GM19193 (cell line): ENCODE measurements around the gene SLC25A12.

Experiments
- POLR2A ChIP-seq: IDR thresholded peaks from 4 replicates; pipeline ENCODE4 v1.6.1; 2011; ENCODE audit not compliant: insufficient read depth, insufficient read length; ENCODE audit errors: extremely low read depth

SLC25A12 gene

GRCh38 chr2:171814883-171815282 is 79.2 kb downstream of the SLC25A12 start:
- no peak for TF ChIP-seq POLR2A

GRCh38 chr2:171814174-171814573 is 79.9 kb downstream of the SLC25A12 start:
- TF ChIP-seq POLR2A = no peak

- no peak for TF ChIP-seq POLR2A
Measured at GRCh38 chr2:171813729-171814128, 80.3 kb downstream of the SLC25A12 start.

GRCh38 chr2:171813126-171813525 is 80.9 kb downstream of the SLC25A12 start:
- TF ChIP-seq POLR2A = no peak

GRCh38 chr2:171811245-171811628 is 82.8 kb downstream of the SLC25A12 start:
- TF ChIP-seq POLR2A = no peak

GRCh38 chr2:171810422-171811244 is 83.4 kb downstream of the SLC25A12 start:
- TF ChIP-seq POLR2A = no peak

GRCh38 chr2:171807831-171808393 is 86.1 kb downstream of the SLC25A12 start:
- no peak for TF ChIP-seq POLR2A

- TF ChIP-seq POLR2A = no peak
Measured at GRCh38 chr2:171807119-171807518, 86.9 kb downstream of the SLC25A12 start.

GRCh38 chr2:171804456-171804855 is 89.6 kb downstream of the SLC25A12 start:
- TF ChIP-seq POLR2A = no peak

GRCh38 chr2:171803757-171804156 is 90.3 kb downstream of the SLC25A12 start:
- TF ChIP-seq POLR2A = no peak

GRCh38 chr2:171800639-171801038 is 93.4 kb downstream of the SLC25A12 start:
- no peak for TF ChIP-seq POLR2A

- no peak for TF ChIP-seq POLR2A
Measured at GRCh38 chr2:171798156-171798820, 95.8 kb downstream of the SLC25A12 start.

GRCh38 chr2:171794918-171795317 is 99.1 kb downstream of the SLC25A12 start:
- no peak for TF ChIP-seq POLR2A

- TF ChIP-seq POLR2A = no peak
Measured at GRCh38 chr2:171793691-171794678, 100.1 kb downstream of the SLC25A12 start.
